AG20443 (cell line): ENCODE results near the gene UVRAG.
"Not testable (repeated sequence)": the region's sequence is repeated elsewhere in the genome, so short reads cannot be mapped to it uniquely, and the experiment has no call there.

Experiments used
- DNase-seq: peaks from one replicate; pipeline ENCODE4 v3.0.0; 2012; ENCODE audit warnings: low spot score, mixed read lengths

Gene UVRAG

GRCh38 chr11:76026862-76027261, 211.9 kb downstream of the UVRAG start:
- no peak for DNase-seq

- no peak for DNase-seq
These were observed 215.3 kb downstream of the UVRAG start for GRCh38 chr11:76030286-76030685.

- no peak for DNase-seq
These were observed 216.1 kb downstream of the UVRAG start for GRCh38 chr11:76030968-76031590.

- no peak for DNase-seq
These were observed 218.7 kb downstream of the UVRAG start for GRCh38 chr11:76033699-76034098.

- DNase-seq: no peak
These were observed 220.0 kb downstream of the UVRAG start for GRCh38 chr11:76035020-76035419.

- no peak for DNase-seq
These were observed 223.6 kb downstream of the UVRAG start for GRCh38 chr11:76038608-76039007.

- DNase-seq: no peak
These were observed 226.2 kb downstream of the UVRAG start for GRCh38 chr11:76041208-76041607.

GRCh38 chr11:76044750-76045320, 229.8 kb downstream of the UVRAG start:
- DNase-seq: no peak

GRCh38 chr11:76047231-76047630, 232.2 kb downstream of the UVRAG start:
- peak; percentile 18 for DNase-seq

- no peak for DNase-seq
These were observed 232.8 kb downstream of the UVRAG start for GRCh38 chr11:76047766-76048165.

- no peak for DNase-seq
These were observed 233.8 kb downstream of the UVRAG start for GRCh38 chr11:76048763-76049162.

- DNase-seq: peak; percentile 43
These were observed 234.5 kb downstream of the UVRAG start for GRCh38 chr11:76049511-76049910.

- no peak for DNase-seq
These were observed 236.9 kb downstream of the UVRAG start for GRCh38 chr11:76051937-76052336.

- no peak for DNase-seq
These were observed 239.3 kb downstream of the UVRAG start for GRCh38 chr11:76054330-76054729.

GRCh38 chr11:76056876-76057275, 241.9 kb downstream of the UVRAG start:
- no peak for DNase-seq

- not testable (repeated sequence) for DNase-seq
These were observed 245.5 kb downstream of the UVRAG start for GRCh38 chr11:76060475-76061036.

- no peak for DNase-seq
These were observed 247.7 kb downstream of the UVRAG start for GRCh38 chr11:76062733-76063132.

GRCh38 chr11:76064192-76064591, 249.2 kb downstream of the UVRAG start:
- DNase-seq: no peak

GRCh38 chr11:76067099-76067498, 252.1 kb downstream of the UVRAG start:
- no peak for DNase-seq

- DNase-seq: no peak
These were observed 254.0 kb downstream of the UVRAG start for GRCh38 chr11:76069001-76069400.

- DNase-seq: no peak
These were observed 256.1 kb downstream of the UVRAG start for GRCh38 chr11:76071090-76071489.

- DNase-seq: peak; percentile 60
These were observed 258.7 kb downstream of the UVRAG start for GRCh38 chr11:76073724-76074123.

- DNase-seq: peak; percentile 49
These were observed 259.4 kb downstream of the UVRAG start for GRCh38 chr11:76074148-76075095.
